Adrenal gland (tissue), 5 donors: ENCODE measurements around the gene SPAG16.

Experiments used
- CTCF ChIP-seq, 6 experiments: fragments of 450-650 bp in 4 of 6; fragments of 200-600 bp in 2 of 6; sonication (generic) in 1 of 6; IDR thresholded peaks; 1 replicate in 5 of 6; 2 replicates in 1 of 6; pipeline versions ENCODE4 v1.5.1 to v1.8.0; 2016 to 2021; ENCODE audit warnings: antibody characterized with exemption in 6 of 6, mild to moderate bottlenecking in 2 of 6, moderate library complexity in 1 of 6
- POLR2A ChIP-seq, 2 donors: fragments of 450-650 bp; IDR thresholded peaks; one replicate each; pipeline ENCODE4 v1.6.1; 2017; ENCODE audit warnings: antibody characterized with exemption in 2 of 2, mild to moderate bottlenecking in 2 of 2, moderate library complexity in 1 of 2
- donor health status: DM: no; HTN: no; CAD: no.

DNA sequence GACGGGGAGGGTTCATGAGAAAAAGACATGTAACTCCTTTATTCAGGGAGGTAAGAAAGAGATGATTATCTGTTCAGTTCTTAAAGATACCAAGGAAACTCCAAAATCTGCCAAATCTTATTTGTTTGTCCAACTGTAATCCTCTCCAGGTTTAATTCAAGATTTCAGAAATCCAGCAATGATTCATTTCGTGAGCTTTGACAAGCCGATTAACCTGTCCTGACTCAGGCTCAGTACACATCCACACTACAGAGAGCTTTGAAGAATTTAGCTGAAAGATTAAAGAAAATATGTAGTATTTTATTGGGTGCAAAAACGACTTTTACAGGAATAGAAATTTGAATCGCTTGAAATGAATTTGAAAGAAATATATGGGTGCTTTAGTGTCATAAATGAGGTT lies 1.1 kb downstream of the SPAG16 start:
- TF ChIP-seq CTCF (IDR thresholded peaks at IDR 0.05) (no peak), POLR2A (IDR thresholded peaks at IDR 0.05) (no peak)
